Left ventricle myocardium inferior (tissue), 1 donor: ENCODE measurements around the gene POLR2F. TPM values are rescaled to one million over a fixed set of nuclear protein-coding genes. Genes with fewer than 3 reads are reported as not detected.

Experiments
- DNase-seq: peaks from one replicate; pipeline ENCODE4 v3.0.0-alpha.2; 2020
- H3K27ac ChIP-seq: fragments of 200-600 bp; replicated peaks from 2 replicates; pipeline ENCODE4 v1.8.0; 2021
- H3K27me3 ChIP-seq: fragments of 200-600 bp; 2 replicates; pipeline ENCODE4 v1.8.0; 2021; ENCODE audit warnings: low read depth
- H3K36me3 ChIP-seq: fragments of 200-600 bp; 2 replicates; pipeline ENCODE4 v1.8.0; 2021
- H3K4me1 ChIP-seq: fragments of 200-600 bp; 2 replicates; pipeline ENCODE4 v1.8.0; 2021
- H3K4me3 ChIP-seq: fragments of 200-600 bp; 2 replicates; pipeline ENCODE4 v1.8.0; 2021; ENCODE audit warnings: mild to moderate bottlenecking, moderate library complexity
- H3K9me3 ChIP-seq: fragments of 200-600 bp; replicated peaks from 2 replicates; pipeline ENCODE4 v1.8.0; 2021
- CTCF ChIP-seq: fragments of 200-600 bp; IDR thresholded peaks from 2 replicates; pipeline ENCODE4 v1.8.0; 2021; ENCODE audit warnings: antibody characterized with exemption, mild to moderate bottlenecking, borderline replicate concordance
- intact Hi-C: fragments of 100-400 bp; cut with micrococcal nuclease; formaldehyde crosslinking; loops from one replicate; pipeline ENCODE4 v1.11.0; 2022
- total RNA-seq: library from RNA; stranded (reverse); fragmentation: NEBNext Ultra II Directional; extraction: Animal tissue kit (Norgen Biotek cat#: 25700); gene quantifications from one replicate; pipeline ENCODE4 v1.2.1, GENCODE V29; 2021
- donor health status: DM: no; HTN: yes; CAD: no; lungs with severe emphysema.

The POLR2F gene
- total RNA-seq, 1 donor from 2014 or later = 79.3 TPM

- no peak for TF ChIP-seq CTCF
- Histone ChIP-seq H3K27me3 (no peaks in the 10 kb centered on the region), H3K4me1 (no peaks in the 10 kb centered on the region), H3K36me3 (no peaks in the 10 kb centered on the region), H3K9me3 (no peaks in the 10 kb centered on the region), H3K4me3 (no peak overlapping the region), H3K27ac (no peak overlapping the region)
- no peak for DNase-seq
- intact Hi-C loops = no loop called here
Measured at GRCh38 chr22:38009000-38009806, 55.7 kb downstream of the POLR2F start.

- Histone ChIP-seq H3K4me3 (no peak overlapping the region), H3K9me3 (no peaks in the 10 kb centered on the region), H3K4me1 (peaks cover 19% of the 10 kb centered on the region), H3K27ac (no peak overlapping the region), H3K36me3 (no peaks in the 10 kb centered on the region), H3K27me3 (no peaks in the 10 kb centered on the region)
- no peak for TF ChIP-seq CTCF
- no peak for DNase-seq
- intact Hi-C loops = no loop called here
Measured at GRCh38 chr22:38012604-38013072, 59.1 kb downstream of the POLR2F start.

GRCh38 chr22:38014083-38014482 lies 60.6 kb downstream of the POLR2F start:
- H3K27me3 ChIP-seq = no peaks in the 10 kb centered on the region
- H3K27ac ChIP-seq = no peak overlapping the region
- H3K4me1 ChIP-seq = peaks cover 25% of the 10 kb centered on the region
- no peak for TF ChIP-seq CTCF
- DNase-seq = no peak
- intact Hi-C loops = no loop called here
- H3K9me3 ChIP-seq = no peaks in the 10 kb centered on the region
- no peaks in the 10 kb centered on the region for H3K36me3 ChIP-seq
- no peak overlapping the region for H3K4me3 ChIP-seq

GRCh38 chr22:38016182-38017151 lies 63.0 kb downstream of the POLR2F start:
- Histone ChIP-seq H3K4me3 (peak overlapping the region; percentile 37), H3K4me1 (peaks cover 25% of the 10 kb centered on the region), H3K9me3 (no peaks in the 10 kb centered on the region), H3K36me3 (no peaks in the 10 kb centered on the region), H3K27me3 (no peaks in the 10 kb centered on the region), H3K27ac (peak overlapping the region; percentile 71)
- intact Hi-C loops = no loop called here
- DNase-seq = peak; percentile 45
- TF ChIP-seq CTCF = no peak

- intact Hi-C loops = no loop called here
- peak; percentile 87 for DNase-seq
- no peaks in the 10 kb centered on the region for H3K36me3 ChIP-seq
- TF ChIP-seq CTCF = no peak
- peak overlapping the region; percentile 71 for H3K27ac ChIP-seq
- peak overlapping the region; percentile 37 for H3K4me3 ChIP-seq
- no peaks in the 10 kb centered on the region for H3K9me3 ChIP-seq
- H3K4me1 ChIP-seq = peaks cover 25% of the 10 kb centered on the region
- no peaks in the 10 kb centered on the region for H3K27me3 ChIP-seq
Measured at GRCh38 chr22:38017272-38017920, 63.9 kb downstream of the POLR2F start.
